HG02852 (cell line): Measurements from ENCODE around the gene BZW1.
A peak's percentile ranks its signal among the peaks of the same experiment; 100 is the strongest.
"Not testable (repeated sequence)": the region's sequence is repeated elsewhere in the genome, so short reads cannot be mapped to it uniquely, and the experiment has no call there.

Experiments used
- ATAC-seq: cut with Tn5 transposase; IDR thresholded peaks from one replicate; pipeline ENCODE4 v1.9.1; 2021; ENCODE audit warnings: mild to moderate bottlenecking, moderate library complexity; ENCODE audit not compliant: unreplicated experiment

Gene BZW1

GRCh38 chr2:200790185-200790584 lies 21.5 kb upstream of the BZW1 start:
- ATAC-seq = no peak

GRCh38 chr2:200791905-200792304 lies 19.8 kb upstream of the BZW1 start:
- ATAC-seq = no peak

GRCh38 chr2:200794143-200794542 lies 17.6 kb upstream of the BZW1 start:
- no peak for ATAC-seq

- no peak for ATAC-seq
Observed at GRCh38 chr2:200795028-200795440, 16.7 kb upstream of the BZW1 start.

- ATAC-seq = no peak
Observed at GRCh38 chr2:200796561-200796960, 15.1 kb upstream of the BZW1 start.

- ATAC-seq = no peak
Observed at GRCh38 chr2:200797242-200797770, 14.4 kb upstream of the BZW1 start.

- ATAC-seq = no peak
Observed at GRCh38 chr2:200798514-200798913, 13.2 kb upstream of the BZW1 start.

GRCh38 chr2:200800458-200800857 lies 11.3 kb upstream of the BZW1 start:
- no peak for ATAC-seq

GRCh38 chr2:200801431-200801830 lies 10.3 kb upstream of the BZW1 start:
- ATAC-seq = not testable (repeated sequence)

GRCh38 chr2:200809506-200810251 lies 2.0 kb upstream of the BZW1 start:
- ATAC-seq = no peak

- ATAC-seq = no peak
Observed at GRCh38 chr2:200810252-200810997, 1.3 kb upstream of the BZW1 start.

GRCh38 chr2:200810998-200811332 lies 745 bp upstream of the BZW1 start:
- ATAC-seq = no peak

- peak; percentile 33 for ATAC-seq
Observed at GRCh38 chr2:200812122-200813022, 662 bp downstream of the BZW1 start.

GRCh38 chr2:200814276-200814815 lies 2.6 kb downstream of the BZW1 start:
- peak; percentile 24 for ATAC-seq

GRCh38 chr2:200814917-200815316 lies 3.2 kb downstream of the BZW1 start:
- ATAC-seq = no peak

- ATAC-seq = not testable (repeated sequence)
Observed at GRCh38 chr2:200818732-200819131, 7.0 kb downstream of the BZW1 start.

GRCh38 chr2:200820573-200821234 lies 9.0 kb downstream of the BZW1 start:
- no peak for ATAC-seq

GRCh38 chr2:200821686-200822245 lies 10.1 kb downstream of the BZW1 start:
- no peak for ATAC-seq

- ATAC-seq = no peak
Observed at GRCh38 chr2:200828104-200828503, 16.4 kb downstream of the BZW1 start.
